ENCODE data around the gene LPCAT3.

GRCh38 chr12:6978611-6979011, 39.7 kb downstream of the LPCAT3 start:
- TF ChIP-seq CTCF (conservative IDR thresholded peaks at IDR 0.05; ENCODE audit: low read length): no peak
- no peak for TF ChIP-seq EZH2phosphoT487 (IDR thresholded peaks at IDR 0.05; ENCODE audit: borderline replicate concordance)
